Superior temporal gyrus (tissue), 1 donor: Measurements from ENCODE around the gene CACNG7.
"Not testable (repeated sequence)": the region's sequence is repeated elsewhere in the genome, so short reads cannot be mapped to it uniquely, and the experiment has no call there.

Source experiments
- DNase-seq: peaks from one replicate; pipeline ENCODE4 v3.0.0-alpha.2; 2016; ENCODE audit errors: extremely low spot score

CACNG7 gene

DNA sequence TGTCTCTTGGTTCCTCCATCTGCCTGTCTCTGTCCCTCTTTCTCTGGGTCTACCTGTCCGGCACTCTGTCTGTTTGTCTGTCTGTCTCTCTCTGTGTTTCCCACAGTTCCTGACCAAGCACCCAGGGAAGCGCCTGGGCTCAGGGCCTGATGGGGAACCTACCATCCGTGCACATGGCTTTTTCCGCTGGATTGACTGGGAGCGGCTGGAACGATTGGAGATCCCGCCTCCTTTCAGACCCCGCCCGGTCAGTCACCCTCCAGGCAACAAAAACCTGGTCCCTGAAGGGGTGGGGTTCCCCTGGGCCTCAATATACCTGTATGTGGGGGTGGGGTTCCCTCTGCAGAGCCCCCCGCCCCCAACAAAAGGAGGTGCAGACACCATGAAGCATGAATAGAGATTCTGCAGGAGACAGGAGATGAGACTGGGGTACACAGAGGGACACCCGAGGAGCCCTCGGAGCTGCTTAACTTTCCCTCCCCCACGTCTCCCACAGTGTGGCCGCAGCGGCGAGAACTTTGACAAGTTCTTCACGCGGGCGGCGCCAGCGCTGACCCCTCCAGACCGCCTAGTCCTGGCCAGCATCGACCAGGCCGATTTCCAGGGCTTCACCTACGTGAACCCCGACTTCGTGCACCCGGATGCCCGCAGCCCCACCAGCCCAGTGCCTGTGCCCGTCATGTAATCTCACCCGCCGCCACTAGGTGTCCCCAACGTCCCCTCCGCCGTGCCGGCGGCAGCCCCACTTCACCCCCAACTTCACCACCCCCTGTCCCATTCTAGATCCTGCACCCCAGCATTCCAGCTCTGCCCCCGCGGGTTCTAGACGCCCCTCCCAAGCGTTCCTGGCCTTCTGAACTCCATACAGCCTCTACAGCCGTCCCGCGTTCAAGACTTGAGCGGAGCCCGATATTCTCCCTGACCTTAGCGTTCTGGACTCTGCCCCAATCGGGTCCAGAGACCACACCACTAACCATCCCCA lies 2.6 kb upstream of the CACNG7 start:
- peak; percentile 75 for DNase-seq

- no peak for DNase-seq
Observed at GRCh38 chr19:53907193-53907581, 1.9 kb upstream of the CACNG7 start.

- no peak for DNase-seq
Observed at GRCh38 chr19:53907690-53908089, 1.4 kb upstream of the CACNG7 start.

GRCh38 chr19:53908106-53908934 lies 758 bp upstream of the CACNG7 start:
- DNase-seq = peak; percentile 91

GRCh38 chr19:53909471-53910169 lies 542 bp downstream of the CACNG7 start:
- no peak for DNase-seq

DNA sequence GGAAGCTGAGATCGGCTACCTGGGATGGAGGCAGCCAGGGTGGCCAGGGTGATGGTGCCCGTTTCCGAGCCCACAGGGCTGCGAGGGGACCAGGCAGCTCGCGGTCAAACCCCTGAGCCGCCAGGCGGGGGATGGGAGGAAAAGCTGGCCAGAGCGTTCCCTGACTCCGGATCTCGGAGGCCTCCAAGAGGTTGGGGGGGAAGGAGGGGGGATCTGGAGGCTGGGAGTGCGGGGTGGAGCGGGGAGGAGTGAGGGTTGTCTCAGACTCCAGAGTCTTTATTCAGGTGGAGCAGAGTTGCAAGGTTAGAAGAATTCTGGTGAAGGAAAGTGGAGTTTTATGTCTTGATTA lies 1.1 kb downstream of the CACNG7 start:
- no peak for DNase-seq

- DNase-seq = no peak
Observed at GRCh38 chr19:53912653-53913052, 3.6 kb downstream of the CACNG7 start.

DNA sequence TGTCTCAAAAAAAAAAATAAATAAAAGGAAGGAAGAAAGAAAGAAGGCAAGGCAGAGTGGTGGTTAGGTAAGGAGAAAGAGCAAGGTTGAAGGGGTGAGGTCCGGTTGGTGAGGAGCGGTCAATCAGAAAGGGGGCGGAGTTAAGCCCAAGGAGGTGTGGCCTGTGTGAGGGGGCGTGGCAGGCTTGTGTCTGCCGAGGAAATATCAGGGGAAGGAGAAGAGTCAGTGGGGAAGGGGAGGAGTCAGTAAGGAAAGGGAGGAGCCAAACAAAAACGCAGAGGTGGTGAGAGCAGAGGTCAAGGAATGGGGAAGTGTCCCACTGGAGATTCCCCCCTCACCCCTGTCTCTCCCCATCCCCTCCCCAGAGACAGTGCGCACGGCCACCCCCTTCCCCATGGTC lies 5.9 kb downstream of the CACNG7 start:
- DNase-seq = no peak

- DNase-seq = no peak
Observed at GRCh38 chr19:53916004-53916403, 6.9 kb downstream of the CACNG7 start.

- DNase-seq = no peak
Observed at GRCh38 chr19:53917356-53917755, 8.3 kb downstream of the CACNG7 start.

DNA sequence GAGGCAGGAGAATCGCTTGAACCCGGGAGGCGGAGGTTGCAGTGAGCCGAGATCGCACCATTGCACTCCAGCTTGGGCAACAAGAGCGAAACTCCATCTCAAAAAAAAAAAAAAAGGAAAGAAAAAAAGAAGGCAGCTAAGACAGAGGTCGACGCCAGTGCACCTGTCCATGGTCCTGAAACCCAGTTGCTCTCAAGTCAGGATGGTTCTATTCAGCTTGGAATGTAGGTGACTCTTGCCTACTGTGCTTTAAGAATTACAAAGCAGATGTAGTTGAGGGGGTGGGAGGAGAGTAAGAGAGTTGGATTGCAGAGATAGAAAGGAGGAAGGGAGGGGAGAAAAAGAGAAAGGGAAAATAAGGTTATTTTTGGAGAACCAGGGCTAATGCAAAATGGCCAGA lies 18.7 kb downstream of the CACNG7 start:
- no peak for DNase-seq

GRCh38 chr19:53936029-53936428 lies 27.0 kb downstream of the CACNG7 start:
- DNase-seq = no peak

DNA sequence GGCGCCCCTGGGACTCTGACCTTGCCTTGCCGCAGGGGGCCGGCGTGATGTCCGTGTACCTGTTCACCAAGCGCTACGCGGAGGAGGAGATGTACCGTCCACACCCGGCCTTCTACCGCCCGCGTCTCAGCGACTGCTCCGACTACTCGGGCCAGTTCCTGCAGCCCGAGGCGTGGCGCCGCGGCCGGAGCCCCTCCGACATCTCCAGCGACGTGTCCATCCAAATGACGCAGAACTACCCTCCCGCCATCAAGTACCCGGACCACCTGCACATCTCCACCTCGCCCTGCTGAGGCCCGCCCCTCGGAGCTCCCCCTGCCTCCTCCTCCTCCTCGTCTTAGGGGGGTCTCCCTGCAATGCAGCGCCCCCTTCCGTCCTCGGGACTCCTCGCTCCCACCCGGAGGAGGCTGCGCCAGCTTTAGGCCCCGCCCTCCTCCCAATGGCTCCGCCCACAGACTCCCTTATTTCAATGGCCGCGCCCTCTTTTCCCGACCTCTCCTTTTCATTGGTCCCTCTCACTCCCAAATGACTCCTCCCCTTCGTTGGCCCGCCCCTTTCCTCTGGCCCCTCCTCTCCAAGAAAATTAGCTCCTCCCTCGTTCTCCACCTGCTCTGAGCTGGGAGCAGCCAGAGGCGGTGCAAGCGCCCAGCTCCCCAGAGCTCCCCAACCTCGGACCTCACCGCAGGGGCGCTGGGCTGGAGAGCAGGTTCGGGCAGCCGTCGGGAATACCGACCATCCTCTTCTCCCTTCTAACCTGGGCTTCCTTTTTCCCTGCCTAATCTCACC lies 33.1 kb downstream of the CACNG7 start:
- DNase-seq = no peak

DNA sequence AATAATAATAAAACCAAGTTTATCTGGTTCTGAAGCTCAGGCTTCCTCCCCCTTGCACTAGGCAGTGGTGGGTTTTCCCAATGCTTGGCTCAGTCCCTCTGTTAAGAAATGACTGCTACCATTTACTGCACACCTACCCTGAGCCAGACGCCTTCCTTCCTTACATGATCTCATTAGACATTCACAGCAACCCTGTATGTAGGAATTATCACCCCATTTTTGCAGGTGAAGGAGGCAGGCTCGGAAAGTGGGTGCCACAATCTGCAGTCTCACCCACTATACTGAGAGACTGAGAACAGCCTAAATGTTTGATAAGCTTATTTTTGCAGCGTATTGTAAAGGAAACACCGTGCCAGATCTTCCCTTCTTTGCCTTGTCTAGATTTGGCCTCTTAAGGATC lies 35.3 kb downstream of the CACNG7 start:
- DNase-seq = no peak

DNA sequence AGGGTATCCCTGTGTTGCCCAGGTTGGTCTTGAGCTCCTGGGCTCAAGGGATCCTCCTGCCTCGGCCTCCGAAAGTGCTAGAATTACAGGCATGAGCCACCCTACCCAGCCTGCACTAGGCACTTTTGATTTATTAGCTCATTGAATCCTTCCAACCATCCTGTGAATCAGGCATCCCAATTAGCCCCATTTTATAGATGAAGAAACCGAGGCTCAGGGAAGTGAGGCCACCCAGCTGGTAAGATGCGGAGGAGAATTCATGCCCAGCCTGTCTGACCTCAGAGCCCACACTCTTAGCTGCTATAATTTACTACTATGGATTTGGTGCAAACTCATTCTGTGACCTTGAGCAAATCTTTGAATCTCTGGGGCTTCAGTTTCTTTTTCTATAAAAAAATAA lies 35.9 kb downstream of the CACNG7 start:
- DNase-seq = no peak

- DNase-seq = no peak
Observed at GRCh38 chr19:53945441-53945840, 36.4 kb downstream of the CACNG7 start.

GRCh38 chr19:53945998-53946397 lies 36.9 kb downstream of the CACNG7 start:
- no peak for DNase-seq

DNA sequence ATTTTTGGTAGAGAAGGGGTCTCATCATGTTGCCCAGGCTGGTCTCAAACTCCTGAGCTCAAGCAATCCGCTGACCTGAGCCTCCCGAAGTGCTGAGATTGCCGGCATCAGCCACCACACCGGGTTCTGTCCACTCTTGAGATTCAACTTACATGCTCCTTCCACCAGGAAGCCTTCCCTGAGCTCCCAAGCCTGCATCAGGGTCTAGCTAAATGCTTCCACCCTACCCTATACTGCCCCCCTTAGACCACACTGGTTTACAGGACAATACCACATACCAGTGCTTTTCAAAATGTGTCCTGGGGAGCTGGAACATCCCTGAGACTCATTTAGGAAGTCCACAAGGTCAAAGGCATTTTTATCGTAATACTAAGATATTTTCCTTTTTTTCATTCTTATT lies 38.5 kb downstream of the CACNG7 start:
- no peak for DNase-seq

DNA sequence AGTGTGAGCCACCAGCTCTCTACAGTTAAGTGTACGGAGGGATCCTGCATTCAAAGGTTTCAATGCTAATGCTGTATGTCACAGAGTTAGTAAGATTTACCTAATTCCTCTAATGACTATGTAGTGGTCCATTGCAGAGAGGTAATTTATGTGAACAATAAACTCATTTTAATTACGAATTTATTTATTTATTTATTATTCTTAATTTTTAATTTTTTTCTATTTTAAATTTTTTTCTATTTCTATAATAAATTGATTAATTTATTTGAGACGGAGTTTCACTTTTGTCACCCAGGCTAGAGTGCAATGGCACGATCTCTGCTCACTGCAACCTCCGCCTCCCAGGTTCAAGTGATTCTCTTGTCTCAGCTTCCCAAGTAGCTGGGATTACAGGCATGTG lies 39.5 kb downstream of the CACNG7 start:
- not testable (repeated sequence) for DNase-seq

- DNase-seq = no peak
Observed at GRCh38 chr19:53951436-53951835, 42.4 kb downstream of the CACNG7 start.

GRCh38 chr19:53951947-53952346 lies 42.9 kb downstream of the CACNG7 start:
- DNase-seq = no peak
